OCI-LY7 (cell line): ENCODE measurements around the gene FOXD3. TPM values are rescaled to one million over a fixed set of nuclear protein-coding genes. Genes with fewer than 3 reads are reported as not detected.

Experiments used
- Bru-seq: library from RNA; stranded (reverse); fragments of 400-500 nt; gene quantifications from one replicate; lab custom pipeline; 2021; lab: Mats Ljungman, UMichigan
- BruChase-seq, 2 experiments: library from RNA; stranded (reverse); fragments of 400-500 nt; gene quantifications; one replicate each; lab custom pipeline; 2021; lab: Mats Ljungman, UMichigan
- BruUV-seq: library from RNA; stranded (reverse); fragments of 400-500 nt; replicated peaks from 2 replicates; lab custom pipeline; 2021; lab: Mats Ljungman, UMichigan
- CTCF ChIA-PET: fragments of 300-600 bp; sonication (Branson Sonifier 250); formaldehyde crosslinking; loops from one replicate; lab custom pipeline; 2022; ENCODE audit warnings: antibody characterized with exemption; ENCODE audit not compliant: unreplicated experiment; lab: Charles Lee
- POLR2A ChIA-PET: fragments of 300-600 bp; sonication (Branson Sonifier 250); formaldehyde crosslinking; loops from one replicate; lab custom pipeline; 2022; ENCODE audit warnings: antibody characterized with exemption; lab: Charles Lee
- DNase-seq: peaks from one replicate; pipeline ENCODE4 v3.0.0-alpha.2; 2015; ENCODE audit warnings: low spot score
- H2AFZ ChIP-seq: fragments of 200-600 bp; sonication (generic), shearing (Covaris generic); 2 replicates; pipeline ENCODE4 v1.6.1; 2014; ENCODE audit warnings: mild to moderate bottlenecking, antibody characterized with exemption, low read length, moderate library complexity
- H3K27ac ChIP-seq: fragments of 200-600 bp; sonication (generic); 2 replicates; pipeline ENCODE4 v1.5.1; 2014; ENCODE audit warnings: mixed run types, low read depth, mild to moderate bottlenecking, moderate library complexity, low read length, inconsistent platforms; ENCODE audit not compliant: poor library complexity, severe bottlenecking
- H3K36me3 ChIP-seq: fragments of 200-600 bp; sonication (generic); 2 replicates; pipeline ENCODE4 v1.6.1; 2014; ENCODE audit warnings: mild to moderate bottlenecking, antibody characterized with exemption, low read length, moderate library complexity, mixed read lengths; ENCODE audit not compliant: insufficient read depth
- H3K4me1 ChIP-seq: fragments of 200-600 bp; sonication (generic); 2 replicates; pipeline ENCODE4 v1.5.1; 2014; ENCODE audit warnings: mild to moderate bottlenecking, low read length; ENCODE audit not compliant: insufficient read depth, poor library complexity, severe bottlenecking
- H3K4me2 ChIP-seq: fragments of 200-600 bp; sonication (generic); 2 replicates; pipeline ENCODE4 v1.6.1; 2014; ENCODE audit warnings: mild to moderate bottlenecking, low read length
- H3K4me3 ChIP-seq: fragments of 200-600 bp; sonication (generic); 2 replicates; pipeline ENCODE4 v1.5.1; 2014; ENCODE audit warnings: mild to moderate bottlenecking, low read depth, low read length; ENCODE audit not compliant: poor library complexity, severe bottlenecking
- H3K79me2 ChIP-seq: fragments of 200-600 bp; sonication (generic); 2 replicates; pipeline ENCODE4 v1.6.1; 2016; ENCODE audit warnings: low read depth, mild to moderate bottlenecking, low read length, moderate library complexity, mixed read lengths; ENCODE audit not compliant: insufficient read depth
- H3K9me2 ChIP-seq: fragments of 200-600 bp; sonication (generic); 2 replicates; pipeline ENCODE4 v1.6.1; 2016; ENCODE audit warnings: mild to moderate bottlenecking, low read length, mixed read lengths; ENCODE audit not compliant: insufficient read depth
- H3K9me3 ChIP-seq: fragments of 200-600 bp; sonication (generic); 2 replicates; pipeline ENCODE4 v1.6.1; 2014; ENCODE audit warnings: mild to moderate bottlenecking, mixed run types, low read length, mixed read lengths
- H4K20me1 ChIP-seq: fragments of 200-600 bp; sonication (generic); 2 replicates; pipeline ENCODE4 v1.6.1; 2014; ENCODE audit warnings: mild to moderate bottlenecking, antibody characterized with exemption, low read length, moderate library complexity, mixed read lengths; ENCODE audit not compliant: insufficient read depth
- EZH2phosphoT487 ChIP-seq: fragments of 200-600 bp; sonication (generic); IDR thresholded peaks from 2 replicates; pipeline ENCODE4 v1.6.1; 2018; ENCODE audit warnings: low read depth, borderline replicate concordance, mild to moderate bottlenecking, mixed run types, antibody characterized with exemption, low read length, moderate library complexity, mixed read lengths
- intact Hi-C: fragments of 100-400 bp; cut with micrococcal nuclease; formaldehyde crosslinking; loops from one replicate; pipeline ENCODE4 v1.10.0; 2022; ENCODE audit not compliant: unreplicated experiment
- long read RNA-seq: library from polyadenylated mRNA; stranded (forward); transcript quantifications from one replicate; pipeline ENCODE4 v2.0.0, GENCODE V29; 2022
- total RNA-seq, 2 experiments: library from RNA; depleted of rRNA in 1 of 2; stranded (reverse); fragments of >200 nt in 1 of 2; shearing (Covaris generic) in 1 of 2; gene quantifications; 2 replicates each; pipeline ENCODE4 v1.2.3, GENCODE V29; 2014 to 2022
- TF ChIP-seq, protein P1 (sequence below): fragments of 200-600 bp; sonication (generic); conservative IDR thresholded peaks from 2 replicates; pipeline ENCODE4 v1.5.1; 2014; ENCODE audit warnings: mild to moderate bottlenecking, antibody characterized with exemption, low read length, moderate library complexity, mixed read lengths

FOXD3 gene
- 0.06 TPM in 1 of 2 replicates, not detected in the other for total RNA-seq (2014; rRNA removed; shearing (Covaris generic))
- not detected in 2 replicates for total RNA-seq (2022)
- Bru-seq, nascent RNA: not detected
- not detected for BruChase-seq, experiment 1, labeled RNA remaining after a 6-hour chase
- not detected for BruChase-seq, experiment 2, labeled RNA remaining after a 2-hour chase
- long read RNA-seq, transcript FOXD3-201 (1 exons, 2,086 nt): major isoform, 5 of 5 reads
- long read RNA-seq, partial matches to known transcripts: 0 of 5 reads
- long read RNA-seq, other reads (novel, unspliced or antisense): 0 of 5 reads

GRCh38 chr1:63322114-63322943 is at the start of gene FOXD3:
Gene FOXD3, plus strand, starts transcription at chr1:63322567. Its CDS starts 492 bp downstream, at chr1:63323059.
- Histone ChIP-seq H3K9me2 (no peaks in the 10 kb centered on the region), H3K4me2 (peak within 1 kb of the TSS; percentile 83), H3K79me2 (no peaks in the 10 kb centered on the region), H3K4me1 (peaks cover 14% of the 10 kb centered on the region), H3K4me3 (peak within 1 kb of the TSS; percentile 76), H4K20me1 (no peaks in the 10 kb centered on the region), H3K27ac (no peak within 1 kb of the TSS), H3K36me3 (no peaks in the 10 kb centered on the region), H2AFZ (peak within 1 kb of the TSS; percentile 96), H3K9me3 (no peaks in the 10 kb centered on the region)
- ChIA-PET POLR2A (interaction anchor here (0.6 to 0.7 kb wide), 4 partner anchors 9 to 123 kb away, joined by 3 to 7 read pairs (median 3); no protein-coding TSS in a partner anchor), CTCF (no interaction called here)
- DNase-seq: peak; percentile 56
- intact Hi-C loops: no loop called here
- TF ChIP-seq, protein P1, sequence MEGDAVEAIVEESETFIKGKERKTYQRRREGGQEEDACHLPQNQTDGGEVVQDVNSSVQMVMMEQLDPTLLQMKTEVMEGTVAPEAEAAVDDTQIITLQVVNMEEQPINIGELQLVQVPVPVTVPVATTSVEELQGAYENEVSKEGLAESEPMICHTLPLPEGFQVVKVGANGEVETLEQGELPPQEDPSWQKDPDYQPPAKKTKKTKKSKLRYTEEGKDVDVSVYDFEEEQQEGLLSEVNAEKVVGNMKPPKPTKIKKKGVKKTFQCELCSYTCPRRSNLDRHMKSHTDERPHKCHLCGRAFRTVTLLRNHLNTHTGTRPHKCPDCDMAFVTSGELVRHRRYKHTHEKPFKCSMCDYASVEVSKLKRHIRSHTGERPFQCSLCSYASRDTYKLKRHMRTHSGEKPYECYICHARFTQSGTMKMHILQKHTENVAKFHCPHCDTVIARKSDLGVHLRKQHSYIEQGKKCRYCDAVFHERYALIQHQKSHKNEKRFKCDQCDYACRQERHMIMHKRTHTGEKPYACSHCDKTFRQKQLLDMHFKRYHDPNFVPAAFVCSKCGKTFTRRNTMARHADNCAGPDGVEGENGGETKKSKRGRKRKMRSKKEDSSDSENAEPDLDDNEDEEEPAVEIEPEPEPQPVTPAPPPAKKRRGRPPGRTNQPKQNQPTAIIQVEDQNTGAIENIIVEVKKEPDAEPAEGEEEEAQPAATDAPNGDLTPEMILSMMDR: no peak
- TF ChIP-seq EZH2phosphoT487: no peak
- no TSS peak for BruUV-seq

GRCh38 chr1:63272811-63273210 is 49.6 kb upstream of the FOXD3 start:
- ChIA-PET CTCF (no interaction called here), POLR2A (no interaction called here)
- Histone ChIP-seq H3K9me2 (no peaks in the 10 kb centered on the region), H3K27ac (no peak overlapping the region), H3K79me2 (no peaks in the 10 kb centered on the region), H3K9me3 (no peaks in the 10 kb centered on the region), H3K36me3 (no peaks in the 10 kb centered on the region), H4K20me1 (no peaks in the 10 kb centered on the region), H3K4me3 (no peak overlapping the region), H3K4me1 (no peaks in the 10 kb centered on the region), H2AFZ (no peak overlapping the region), H3K4me2 (no peak overlapping the region)
- DNase-seq: no peak
- intact Hi-C loops: no loop called here
- BruUV-seq: no TSS peak
- TF ChIP-seq, protein P1: no peak
- no peak for TF ChIP-seq EZH2phosphoT487
